H1 (cell line): ENCODE measurements around the gene MPC1. TPM values are rescaled to one million over a fixed set of nuclear protein-coding genes. Genes with fewer than 3 reads are reported as not detected.

Source experiments
- CHD2 ChIP-seq: IDR thresholded peaks from 2 replicates; pipeline ENCODE4 v1.6.1; 2012; ENCODE audit warnings: low read length, improper control_type of control experiment
- HDAC2 ChIP-seq, 2 experiments: fragments of 300-600 bp in 1 of 2; sonication (generic) in 1 of 2; IDR thresholded peaks; 2 replicates each; pipeline ENCODE4 v1.6.1; 2011 to 2012; ENCODE audit warnings: low read depth in 2 of 2, low read length in 2 of 2, mild to moderate bottlenecking in 2 of 2, moderate library complexity in 2 of 2, borderline replicate concordance in 1 of 2, inconsistent platforms in 1 of 2
- RXRA ChIP-seq: IDR thresholded peaks from 2 replicates; pipeline ENCODE4 v1.6.1; 2011; ENCODE audit warnings: low read depth, mild to moderate bottlenecking, low read length, moderate library complexity; ENCODE audit not compliant: insufficient read depth
- SIN3A ChIP-seq, 2 experiments: IDR thresholded peaks in 1 of 2; conservative IDR thresholded peaks in 1 of 2; 2 replicates each; pipeline ENCODE4 v1.6.1; 2011 to 2012; ENCODE audit warnings: low read length in 2 of 2, improper control_type of control experiment in 1 of 2, low read depth in 1 of 2, mild to moderate bottlenecking in 1 of 2
- SP4 ChIP-seq: IDR thresholded peaks from 2 replicates; pipeline ENCODE4 v1.6.1; 2012; ENCODE audit warnings: low read length, inconsistent platforms
- polyA plus RNA-seq, 7 experiments: library from polyadenylated mRNA; depleted of rRNA in 3 of 7; stranded (reverse) in 5 of 7; unstranded in 2 of 7; fragments of >200 nt in 5 of 7; fragments of 200-250 nt in 2 of 7; gene quantifications; 1 replicate in 5 of 7; 2 replicates in 1 of 7; 4 replicates in 1 of 7; pipeline versions ENCODE4 v1.2.1 to v1.2.3, GENCODE V29; 2011 to 2013; ENCODE audit warnings: missing spikeins in 2 of 7, mixed read lengths in 2 of 7
- total RNA-seq: library from RNA; stranded (reverse); fragmentation: NEBNext Ultra II Directional; extraction: Animal tissue kit (Norgen Biotek cat#: 25700); gene quantifications from 2 replicates; pipeline ENCODE4 v1.2.1, GENCODE V29; 2021
- TF ChIP-seq, protein P1 (sequence below): fragments of 300-600 bp; sonication (generic); IDR thresholded peaks from 2 replicates; pipeline ENCODE4 v1.7.1; 2012; ENCODE audit warnings: low read length, moderate library complexity, mild to moderate bottlenecking, inconsistent platforms; ENCODE audit not compliant: insufficient replicate concordance
- TF ChIP-seq, protein P2 (sequence below): IDR thresholded peaks from 2 replicates; pipeline ENCODE4 v1.6.1; 2012; ENCODE audit warnings: inconsistent platforms

Gene MPC1
- total and polyA plus RNA-seq, 2 of the 8 experiments (the other 6 are each of a cell fraction or from before 2014, with no cell fraction given) = 10.2 to 12.6 TPM

DNA sequence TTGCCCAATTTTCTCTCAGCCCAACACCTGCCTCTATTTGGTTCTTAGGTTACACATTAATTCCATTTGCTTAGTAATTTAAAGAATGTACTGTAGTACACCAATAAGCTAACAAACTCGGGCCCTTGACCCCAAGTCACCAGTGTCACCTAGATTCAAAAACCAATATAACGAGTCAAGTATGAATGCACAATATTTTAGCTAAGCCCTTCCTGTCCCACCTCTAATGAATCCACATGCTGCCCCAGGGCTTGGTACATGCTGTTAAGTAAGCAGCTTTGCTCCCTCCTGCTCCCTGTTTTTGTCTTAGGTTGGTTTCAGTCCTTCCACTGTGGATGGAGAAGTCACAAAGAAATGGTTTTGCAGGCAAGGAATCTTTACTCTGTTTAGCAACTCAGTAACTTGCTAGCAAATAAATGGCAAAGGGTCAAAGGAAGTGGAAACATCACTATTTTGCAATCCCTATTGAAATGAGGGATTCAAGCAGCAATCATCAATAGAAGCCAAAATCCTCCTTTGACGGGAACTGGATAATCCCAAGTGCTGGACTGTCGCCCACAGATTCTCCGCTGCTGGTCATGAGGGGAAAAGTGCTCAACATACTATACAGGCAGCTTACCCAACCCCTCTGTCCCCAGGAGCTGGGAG is 5.0 kb upstream of the MPC1 start (continued):
- TF ChIP-seq, protein P1, sequence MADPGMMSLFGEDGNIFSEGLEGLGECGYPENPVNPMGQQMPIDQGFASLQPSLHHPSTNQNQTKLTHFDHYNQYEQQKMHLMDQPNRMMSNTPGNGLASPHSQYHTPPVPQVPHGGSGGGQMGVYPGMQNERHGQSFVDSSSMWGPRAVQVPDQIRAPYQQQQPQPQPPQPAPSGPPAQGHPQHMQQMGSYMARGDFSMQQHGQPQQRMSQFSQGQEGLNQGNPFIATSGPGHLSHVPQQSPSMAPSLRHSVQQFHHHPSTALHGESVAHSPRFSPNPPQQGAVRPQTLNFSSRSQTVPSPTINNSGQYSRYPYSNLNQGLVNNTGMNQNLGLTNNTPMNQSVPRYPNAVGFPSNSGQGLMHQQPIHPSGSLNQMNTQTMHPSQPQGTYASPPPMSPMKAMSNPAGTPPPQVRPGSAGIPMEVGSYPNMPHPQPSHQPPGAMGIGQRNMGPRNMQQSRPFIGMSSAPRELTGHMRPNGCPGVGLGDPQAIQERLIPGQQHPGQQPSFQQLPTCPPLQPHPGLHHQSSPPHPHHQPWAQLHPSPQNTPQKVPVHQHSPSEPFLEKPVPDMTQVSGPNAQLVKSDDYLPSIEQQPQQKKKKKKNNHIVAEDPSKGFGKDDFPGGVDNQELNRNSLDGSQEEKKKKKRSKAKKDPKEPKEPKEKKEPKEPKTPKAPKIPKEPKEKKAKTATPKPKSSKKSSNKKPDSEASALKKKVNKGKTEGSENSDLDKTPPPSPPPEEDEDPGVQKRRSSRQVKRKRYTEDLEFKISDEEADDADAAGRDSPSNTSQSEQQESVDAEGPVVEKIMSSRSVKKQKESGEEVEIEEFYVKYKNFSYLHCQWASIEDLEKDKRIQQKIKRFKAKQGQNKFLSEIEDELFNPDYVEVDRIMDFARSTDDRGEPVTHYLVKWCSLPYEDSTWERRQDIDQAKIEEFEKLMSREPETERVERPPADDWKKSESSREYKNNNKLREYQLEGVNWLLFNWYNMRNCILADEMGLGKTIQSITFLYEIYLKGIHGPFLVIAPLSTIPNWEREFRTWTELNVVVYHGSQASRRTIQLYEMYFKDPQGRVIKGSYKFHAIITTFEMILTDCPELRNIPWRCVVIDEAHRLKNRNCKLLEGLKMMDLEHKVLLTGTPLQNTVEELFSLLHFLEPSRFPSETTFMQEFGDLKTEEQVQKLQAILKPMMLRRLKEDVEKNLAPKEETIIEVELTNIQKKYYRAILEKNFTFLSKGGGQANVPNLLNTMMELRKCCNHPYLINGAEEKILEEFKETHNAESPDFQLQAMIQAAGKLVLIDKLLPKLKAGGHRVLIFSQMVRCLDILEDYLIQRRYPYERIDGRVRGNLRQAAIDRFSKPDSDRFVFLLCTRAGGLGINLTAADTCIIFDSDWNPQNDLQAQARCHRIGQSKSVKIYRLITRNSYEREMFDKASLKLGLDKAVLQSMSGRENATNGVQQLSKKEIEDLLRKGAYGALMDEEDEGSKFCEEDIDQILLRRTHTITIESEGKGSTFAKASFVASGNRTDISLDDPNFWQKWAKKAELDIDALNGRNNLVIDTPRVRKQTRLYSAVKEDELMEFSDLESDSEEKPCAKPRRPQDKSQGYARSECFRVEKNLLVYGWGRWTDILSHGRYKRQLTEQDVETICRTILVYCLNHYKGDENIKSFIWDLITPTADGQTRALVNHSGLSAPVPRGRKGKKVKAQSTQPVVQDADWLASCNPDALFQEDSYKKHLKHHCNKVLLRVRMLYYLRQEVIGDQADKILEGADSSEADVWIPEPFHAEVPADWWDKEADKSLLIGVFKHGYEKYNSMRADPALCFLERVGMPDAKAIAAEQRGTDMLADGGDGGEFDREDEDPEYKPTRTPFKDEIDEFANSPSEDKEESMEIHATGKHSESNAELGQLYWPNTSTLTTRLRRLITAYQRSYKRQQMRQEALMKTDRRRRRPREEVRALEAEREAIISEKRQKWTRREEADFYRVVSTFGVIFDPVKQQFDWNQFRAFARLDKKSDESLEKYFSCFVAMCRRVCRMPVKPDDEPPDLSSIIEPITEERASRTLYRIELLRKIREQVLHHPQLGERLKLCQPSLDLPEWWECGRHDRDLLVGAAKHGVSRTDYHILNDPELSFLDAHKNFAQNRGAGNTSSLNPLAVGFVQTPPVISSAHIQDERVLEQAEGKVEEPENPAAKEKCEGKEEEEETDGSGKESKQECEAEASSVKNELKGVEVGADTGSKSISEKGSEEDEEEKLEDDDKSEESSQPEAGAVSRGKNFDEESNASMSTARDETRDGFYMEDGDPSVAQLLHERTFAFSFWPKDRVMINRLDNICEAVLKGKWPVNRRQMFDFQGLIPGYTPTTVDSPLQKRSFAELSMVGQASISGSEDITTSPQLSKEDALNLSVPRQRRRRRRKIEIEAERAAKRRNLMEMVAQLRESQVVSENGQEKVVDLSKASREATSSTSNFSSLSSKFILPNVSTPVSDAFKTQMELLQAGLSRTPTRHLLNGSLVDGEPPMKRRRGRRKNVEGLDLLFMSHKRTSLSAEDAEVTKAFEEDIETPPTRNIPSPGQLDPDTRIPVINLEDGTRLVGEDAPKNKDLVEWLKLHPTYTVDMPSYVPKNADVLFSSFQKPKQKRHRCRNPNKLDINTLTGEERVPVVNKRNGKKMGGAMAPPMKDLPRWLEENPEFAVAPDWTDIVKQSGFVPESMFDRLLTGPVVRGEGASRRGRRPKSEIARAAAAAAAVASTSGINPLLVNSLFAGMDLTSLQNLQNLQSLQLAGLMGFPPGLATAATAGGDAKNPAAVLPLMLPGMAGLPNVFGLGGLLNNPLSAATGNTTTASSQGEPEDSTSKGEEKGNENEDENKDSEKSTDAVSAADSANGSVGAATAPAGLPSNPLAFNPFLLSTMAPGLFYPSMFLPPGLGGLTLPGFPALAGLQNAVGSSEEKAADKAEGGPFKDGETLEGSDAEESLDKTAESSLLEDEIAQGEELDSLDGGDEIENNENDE = no peak
- TF ChIP-seq RXRA (no peak), SIN3A (conservative IDR thresholded peaks at IDR 0.05 in 1 of 2, IDR thresholded peaks at IDR 0.05 in 1 of 2; ENCODE audit: low read depth in 1 of 2, low read length in 2 of 2) (no peak), CHD2 (no peak), HDAC2 (IDR thresholded peaks at IDR 0.05; ENCODE audit: borderline replicate concordance in 1 of 2, low read depth in 2 of 2, low read length in 2 of 2) (no peak), SP4 (no peak)
- TF ChIP-seq, protein P2, sequence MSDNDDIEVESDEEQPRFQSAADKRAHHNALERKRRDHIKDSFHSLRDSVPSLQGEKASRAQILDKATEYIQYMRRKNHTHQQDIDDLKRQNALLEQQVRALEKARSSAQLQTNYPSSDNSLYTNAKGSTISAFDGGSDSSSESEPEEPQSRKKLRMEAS = no peak
